Suprapubic skin (tissue), 4 donors: Measurements from ENCODE around the gene AXDND1. TPM values are rescaled to one million over a fixed set of nuclear protein-coding genes. Genes with fewer than 3 reads are reported as not detected.

Experiments used
- DNase-seq, 2 donors: peaks; one replicate each; pipeline ENCODE4 v3.0.0-alpha.2; 2019; ENCODE audit warnings: low spot score in 2 of 2
- H3K27ac ChIP-seq: fragments of 200-600 bp; sonication (generic); one replicate; pipeline ENCODE4 v1.5.1; 2019
- H3K27me3 ChIP-seq: fragments of 200-600 bp; sonication (generic); one replicate; pipeline ENCODE4 v1.5.1; 2019
- H3K36me3 ChIP-seq: fragments of 200-600 bp; sonication (generic); one replicate; pipeline ENCODE4 v1.5.1; 2019
- H3K4me1 ChIP-seq: fragments of 200-600 bp; sonication (generic); one replicate; pipeline ENCODE4 v1.5.1; 2019
- H3K4me3 ChIP-seq: fragments of 200-600 bp; sonication (generic); one replicate; pipeline ENCODE4 v1.5.1; 2019; ENCODE audit warnings: mild to moderate bottlenecking
- H3K9me3 ChIP-seq: fragments of 200-600 bp; sonication (generic); one replicate; pipeline ENCODE4 v1.5.1; 2019
- EP300 ChIP-seq: sonication (generic); formaldehyde crosslinking; IDR thresholded peaks from one replicate; pipeline ENCODE4 v1.6.1; 2017; ENCODE audit warnings: antibody characterized with exemption
- POLR2A ChIP-seq, 2 donors: fragments of 450-650 bp; IDR thresholded peaks; one replicate each; pipeline ENCODE4 v1.6.1; 2017; ENCODE audit warnings: antibody characterized with exemption in 2 of 2, mild to moderate bottlenecking in 2 of 2, moderate library complexity in 2 of 2
- POLR2AphosphoS5 ChIP-seq, 3 donors: sonication (generic); formaldehyde crosslinking; IDR thresholded peaks; one replicate each; pipeline ENCODE4 v1.6.1; 2017; ENCODE audit warnings: antibody characterized with exemption in 3 of 3
- WGBS: methylation state at CpG from one replicate; pipeline ENCODE4 v1.1.5; 2018; 5-methylcytosine and 5-hydroxymethylcytosine counted together
- total RNA-seq, 4 donors: library from RNA; depleted of rRNA; stranded (reverse); fragments of >200 nt; gene quantifications; one replicate each; pipeline ENCODE4 v1.1.0, GENCODE V29; 2016
- TF ChIP-seq, protein P1 (sequence below), 2 donors: fragments of 200-600 bp in 1 of 2; fragments of 450-650 bp in 1 of 2; sonication (generic) in 1 of 2; IDR thresholded peaks; one replicate each; pipeline ENCODE4 v1.5.1; 2016 to 2019; ENCODE audit warnings: antibody characterized with exemption in 2 of 2, mild to moderate bottlenecking in 1 of 2, moderate library complexity in 1 of 2

Gene AXDND1
- total RNA-seq, 4 donors from 2014 or later, result 1.3 TPM; not detected in 3

DNA sequence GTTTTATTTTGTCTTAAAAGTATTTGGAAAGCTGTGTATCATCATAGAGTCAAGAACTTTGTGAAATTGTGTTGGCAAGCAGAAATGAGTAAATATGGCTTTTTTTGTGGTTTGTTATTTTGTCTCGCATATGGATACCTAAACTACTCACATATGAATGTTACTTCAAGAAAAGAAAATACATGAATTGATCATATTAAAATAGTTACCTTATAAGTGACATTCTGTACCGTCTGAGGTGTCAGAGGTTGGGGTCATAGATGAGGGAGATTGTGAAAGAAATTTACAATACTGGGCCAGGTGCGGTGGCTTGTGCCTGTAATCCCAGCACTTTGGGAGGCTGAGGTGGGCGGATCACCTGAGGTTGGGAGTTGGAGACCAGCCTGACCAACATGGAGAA lies 31.3 kb upstream of the AXDND1 start:
- Histone ChIP-seq H3K4me3 (no peak overlapping the region), H3K27ac (no peak overlapping the region), H3K9me3 (no peaks in the 10 kb centered on the region), H3K36me3 (peaks cover 9% of the 10 kb centered on the region), H3K27me3 (no peaks in the 10 kb centered on the region), H3K4me1 (no peaks in the 10 kb centered on the region)
- 97% methylated on average over 4 of the region's 4 CpGs for WGBS
- TF ChIP-seq EP300, result no peak
- TF ChIP-seq, protein P1, sequence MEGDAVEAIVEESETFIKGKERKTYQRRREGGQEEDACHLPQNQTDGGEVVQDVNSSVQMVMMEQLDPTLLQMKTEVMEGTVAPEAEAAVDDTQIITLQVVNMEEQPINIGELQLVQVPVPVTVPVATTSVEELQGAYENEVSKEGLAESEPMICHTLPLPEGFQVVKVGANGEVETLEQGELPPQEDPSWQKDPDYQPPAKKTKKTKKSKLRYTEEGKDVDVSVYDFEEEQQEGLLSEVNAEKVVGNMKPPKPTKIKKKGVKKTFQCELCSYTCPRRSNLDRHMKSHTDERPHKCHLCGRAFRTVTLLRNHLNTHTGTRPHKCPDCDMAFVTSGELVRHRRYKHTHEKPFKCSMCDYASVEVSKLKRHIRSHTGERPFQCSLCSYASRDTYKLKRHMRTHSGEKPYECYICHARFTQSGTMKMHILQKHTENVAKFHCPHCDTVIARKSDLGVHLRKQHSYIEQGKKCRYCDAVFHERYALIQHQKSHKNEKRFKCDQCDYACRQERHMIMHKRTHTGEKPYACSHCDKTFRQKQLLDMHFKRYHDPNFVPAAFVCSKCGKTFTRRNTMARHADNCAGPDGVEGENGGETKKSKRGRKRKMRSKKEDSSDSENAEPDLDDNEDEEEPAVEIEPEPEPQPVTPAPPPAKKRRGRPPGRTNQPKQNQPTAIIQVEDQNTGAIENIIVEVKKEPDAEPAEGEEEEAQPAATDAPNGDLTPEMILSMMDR (IDR thresholded peaks at IDR 0.05), result no peak
- no peak for TF ChIP-seq POLR2AphosphoS5 (IDR thresholded peaks at IDR 0.05)
- no peak for TF ChIP-seq POLR2A (IDR thresholded peaks at IDR 0.05)
- DNase-seq, result no peak

DNA sequence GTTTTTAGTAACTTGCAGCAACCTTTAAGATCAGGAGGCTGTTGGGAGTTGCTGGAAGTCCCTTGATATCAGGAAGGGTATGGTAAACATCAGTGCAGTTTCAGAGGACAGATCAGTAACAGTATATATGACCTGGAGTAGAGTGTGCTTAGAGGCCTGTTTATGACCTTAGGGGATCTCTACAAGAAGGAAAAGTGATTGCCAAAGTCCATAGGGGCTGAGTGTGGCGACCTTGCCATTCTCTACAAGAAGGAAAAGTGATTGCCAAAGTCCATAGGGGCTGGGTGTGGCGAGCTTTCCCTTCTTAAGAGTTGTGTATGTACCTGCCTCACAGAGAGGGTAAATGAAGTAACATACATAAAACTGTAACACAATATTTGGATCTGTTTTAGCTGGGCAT lies 28.5 kb upstream of the AXDND1 start:
- Histone ChIP-seq H3K9me3 (no peaks in the 10 kb centered on the region), H3K27ac (no peak overlapping the region), H3K27me3 (no peaks in the 10 kb centered on the region), H3K36me3 (peaks cover 24% of the 10 kb centered on the region), H3K4me3 (no peak overlapping the region), H3K4me1 (no peaks in the 10 kb centered on the region)
- no peak for TF ChIP-seq EP300
- TF ChIP-seq POLR2A (IDR thresholded peaks at IDR 0.05), result no peak
- TF ChIP-seq POLR2AphosphoS5 (IDR thresholded peaks at IDR 0.05), result no peak
- TF ChIP-seq, protein P1 (IDR thresholded peaks at IDR 0.05), result no peak
- DNase-seq, result no peak
- WGBS, result 100% methylated on average over 2 of the region's 2 CpGs

DNA sequence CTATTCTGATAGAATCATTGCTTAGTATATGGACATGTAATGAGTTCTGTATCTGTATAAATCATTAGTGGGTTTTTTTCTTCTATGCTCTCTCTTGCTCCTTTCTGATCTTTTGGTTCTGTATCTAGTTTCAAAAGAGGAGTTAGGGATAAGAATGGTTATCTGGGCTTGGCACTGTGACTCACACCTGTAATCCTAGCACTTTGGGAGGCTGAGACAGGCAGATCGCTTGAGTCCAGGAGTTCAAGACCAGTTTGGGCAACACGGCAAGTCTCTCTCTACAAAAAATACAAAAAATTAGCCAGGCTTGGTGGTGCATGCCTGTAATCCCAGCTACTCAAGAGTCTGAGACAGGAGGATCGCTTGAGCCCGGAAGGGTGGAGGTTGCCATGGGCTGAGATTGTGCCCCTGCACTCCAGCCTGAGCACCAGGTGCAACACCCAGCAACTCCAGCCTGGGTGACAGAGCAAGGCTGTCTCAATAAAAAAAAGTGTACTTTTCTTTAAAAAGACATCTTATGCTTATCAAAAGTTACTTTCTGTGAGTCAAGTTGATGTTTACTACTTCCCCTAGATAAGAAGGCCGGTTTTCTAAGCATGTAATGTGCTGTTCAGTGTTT lies 27.7 kb upstream of the AXDND1 start:
- H3K36me3 ChIP-seq, result peaks cover 30% of the 10 kb centered on the region
- WGBS, result 95% methylated on average over 5 of the region's 5 CpGs
- H3K27me3 ChIP-seq, result no peaks in the 10 kb centered on the region
- H3K4me1 ChIP-seq, result no peaks in the 10 kb centered on the region
- DNase-seq, result no peak
- H3K4me3 ChIP-seq, result no peak overlapping the region
- TF ChIP-seq EP300 (no peak), POLR2AphosphoS5 (IDR thresholded peaks at IDR 0.05) (no peak), POLR2A (IDR thresholded peaks at IDR 0.05) (no peak)
- TF ChIP-seq, protein P1 (IDR thresholded peaks at IDR 0.05), result no peak
- H3K27ac ChIP-seq, result no peak overlapping the region
- no peaks in the 10 kb centered on the region for H3K9me3 ChIP-seq

DNA sequence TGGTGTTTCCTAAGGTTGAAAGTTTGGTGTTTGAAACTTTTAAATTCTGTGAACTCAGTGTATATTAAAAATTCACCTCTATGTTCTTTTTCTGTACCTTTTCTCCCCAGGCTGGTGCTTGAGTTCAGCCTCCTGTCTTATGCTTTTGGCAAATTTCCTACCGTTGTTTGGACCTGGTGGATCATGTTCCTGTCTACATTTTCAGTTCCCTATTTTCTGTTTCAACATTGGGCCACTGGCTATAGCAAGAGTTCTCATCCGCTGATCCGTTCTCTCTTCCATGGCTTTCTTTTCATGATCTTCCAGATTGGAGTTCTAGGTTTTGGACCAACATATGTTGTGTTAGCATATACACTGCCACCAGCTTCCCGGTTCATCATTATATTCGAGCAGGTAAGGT lies 24.9 kb upstream of the AXDND1 start:
- no peak for DNase-seq
- 87% methylated on average over 5 of the region's 5 CpGs for WGBS
- Histone ChIP-seq H3K27ac (no peak overlapping the region), H3K9me3 (no peaks in the 10 kb centered on the region), H3K4me1 (no peaks in the 10 kb centered on the region), H3K4me3 (no peak overlapping the region), H3K36me3 (peaks cover 51% of the 10 kb centered on the region), H3K27me3 (no peaks in the 10 kb centered on the region)
- TF ChIP-seq EP300, result no peak
- no peak for TF ChIP-seq POLR2AphosphoS5 (IDR thresholded peaks at IDR 0.05)
- TF ChIP-seq POLR2A (IDR thresholded peaks at IDR 0.05), result no peak
- TF ChIP-seq, protein P1 (IDR thresholded peaks at IDR 0.05), result no peak

DNA sequence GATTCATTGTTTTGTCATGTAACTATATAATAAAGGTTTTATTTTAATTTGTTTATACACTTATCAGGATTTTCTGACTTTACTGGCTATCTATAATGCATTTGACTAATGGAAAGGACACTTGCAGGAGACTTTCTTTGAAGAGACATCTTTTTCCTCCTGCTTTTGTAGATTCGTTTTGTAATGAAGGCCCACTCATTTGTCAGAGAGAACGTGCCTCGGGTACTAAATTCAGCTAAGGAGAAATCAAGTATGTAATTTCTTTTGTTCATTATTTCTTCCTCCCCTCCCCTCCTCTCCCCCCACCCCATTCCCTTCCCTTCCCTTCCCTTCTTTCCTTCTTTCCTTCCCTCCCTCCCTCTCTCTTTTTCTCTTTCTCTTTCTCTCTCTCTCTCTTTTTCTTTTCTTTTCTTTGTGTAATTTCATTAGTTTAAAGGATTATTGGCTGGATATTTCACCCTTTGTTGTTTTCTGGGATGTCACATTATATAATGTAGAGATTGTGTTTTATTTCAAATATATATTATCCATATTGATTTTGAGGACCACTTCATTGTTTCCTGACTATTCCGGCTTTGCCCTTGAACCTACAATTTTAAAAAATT lies 23.7 kb upstream of the AXDND1 start:
- DNase-seq, result no peak
- no peaks in the 10 kb centered on the region for H3K27me3 ChIP-seq
- no peaks in the 10 kb centered on the region for H3K9me3 ChIP-seq
- H3K27ac ChIP-seq, result no peak overlapping the region
- TF ChIP-seq, protein P1 (IDR thresholded peaks at IDR 0.05), result no peak
- TF ChIP-seq EP300 (no peak), POLR2AphosphoS5 (IDR thresholded peaks at IDR 0.05) (no peak), POLR2A (IDR thresholded peaks at IDR 0.05) (no peak)
- H3K36me3 ChIP-seq, result peaks cover 52% of the 10 kb centered on the region
- H3K4me1 ChIP-seq, result no peaks in the 10 kb centered on the region
- WGBS, result 84% methylated on average over 4 of the region's 4 CpGs
- H3K4me3 ChIP-seq, result no peak overlapping the region
